Trophoblast cell (in vitro differentiated cells and primary cell): ENCODE measurements around the gene HOXB6.
A peak's percentile ranks its signal among the peaks of the same experiment; 100 is the strongest.

Experiments
- DNase-seq, 2 donors: peaks; one replicate each; pipeline ENCODE4 v3.0.0-alpha.2; 2016
- H2AFZ ChIP-seq: 2 replicates; pipeline ENCODE4 v1.6.1; 2013; ENCODE audit warnings: low read length, moderate library complexity, mild to moderate bottlenecking; ENCODE audit not compliant: insufficient read depth, poor library complexity
- H2AK5ac ChIP-seq: 2 replicates; pipeline ENCODE4 v1.6.1; 2013; ENCODE audit warnings: mild to moderate bottlenecking, low read length
- H2BK120ac ChIP-seq: 2 replicates; pipeline ENCODE4 v1.6.1; 2013; ENCODE audit warnings: low read length, mild to moderate bottlenecking, moderate library complexity; ENCODE audit not compliant: insufficient read depth, poor library complexity
- H2BK12ac ChIP-seq: 2 replicates; pipeline ENCODE4 v1.6.1; 2013; ENCODE audit warnings: mild to moderate bottlenecking, low read length, moderate library complexity
- H2BK5ac ChIP-seq: 2 replicates; pipeline ENCODE4 v1.6.1; 2013; ENCODE audit warnings: low read length, low read depth, moderate library complexity, mild to moderate bottlenecking; ENCODE audit not compliant: poor library complexity
- H3K14ac ChIP-seq: 2 replicates; pipeline ENCODE4 v1.6.1; 2013; ENCODE audit warnings: mild to moderate bottlenecking, low read length
- H3K18ac ChIP-seq: 2 replicates; pipeline ENCODE4 v1.6.1; 2013; ENCODE audit warnings: mild to moderate bottlenecking, low read length
- H3K23ac ChIP-seq: 2 replicates; pipeline ENCODE4 v1.6.1; 2013; ENCODE audit warnings: low read length
- H3K27ac ChIP-seq: 2 replicates; pipeline ENCODE4 v1.5.1; 2013; ENCODE audit warnings: low read depth, mild to moderate bottlenecking, inconsistent platforms, low read length, moderate library complexity
- H3K27me3 ChIP-seq: 2 replicates; pipeline ENCODE4 v1.6.1; 2013; ENCODE audit warnings: inconsistent platforms, mild to moderate bottlenecking, low read length, moderate library complexity; ENCODE audit not compliant: insufficient read depth
- H3K36me3 ChIP-seq, 2 experiments: 1 replicate in 1 of 2; 2 replicates in 1 of 2; pipeline ENCODE4 v1.6.1; 2013; ENCODE audit warnings: low read length in 2 of 2, mild to moderate bottlenecking in 2 of 2, moderate library complexity in 1 of 2; ENCODE audit not compliant: insufficient read depth in 2 of 2, control insufficient read depth in 1 of 2
- H3K4ac ChIP-seq: 2 replicates; pipeline ENCODE4 v1.6.1; 2013; ENCODE audit warnings: low read depth, mild to moderate bottlenecking, low read length, moderate library complexity
- H3K4me1 ChIP-seq, 2 experiments: 1 replicate in 1 of 2; 2 replicates in 1 of 2; pipeline ENCODE4 v1.6.1; 2013; ENCODE audit warnings: low read length in 2 of 2, mild to moderate bottlenecking in 2 of 2, moderate library complexity in 1 of 2; ENCODE audit not compliant: insufficient read depth in 2 of 2, control insufficient read depth in 1 of 2
- H3K4me2 ChIP-seq: 2 replicates; pipeline ENCODE4 v1.6.1; 2013; ENCODE audit warnings: inconsistent platforms, mild to moderate bottlenecking, low read length, moderate library complexity
- H3K4me3 ChIP-seq: 2 replicates; pipeline ENCODE4 v1.5.1; 2013; ENCODE audit warnings: mild to moderate bottlenecking, low read depth, low read length, inconsistent platforms
- H3K79me1 ChIP-seq: one replicate; pipeline ENCODE4 v1.6.1; 2013; ENCODE audit warnings: low read length
- H3K79me2 ChIP-seq: 2 replicates; pipeline ENCODE4 v1.6.1; 2013; ENCODE audit warnings: low read length, mild to moderate bottlenecking; ENCODE audit not compliant: control insufficient read depth, insufficient read depth, poor library complexity
- H3K9ac ChIP-seq: 2 replicates; pipeline ENCODE4 v1.6.1; 2013; ENCODE audit warnings: mild to moderate bottlenecking, low read length
- H3K9me3 ChIP-seq: 2 replicates; pipeline ENCODE4 v1.6.1; 2013; ENCODE audit warnings: low read depth, mild to moderate bottlenecking, control low read depth, inconsistent platforms, low read length; ENCODE audit not compliant: insufficient read depth
- H4K12ac ChIP-seq: 2 replicates; pipeline ENCODE4 v1.6.1; 2013; ENCODE audit warnings: low read depth, mild to moderate bottlenecking, low read length, moderate library complexity
- H4K8ac ChIP-seq: 2 replicates; pipeline ENCODE4 v1.6.1; 2013; ENCODE audit warnings: low read depth, mild to moderate bottlenecking, low read length, moderate library complexity
- H4K91ac ChIP-seq: one replicate; pipeline ENCODE4 v1.6.1; 2013; ENCODE audit warnings: low read depth, mild to moderate bottlenecking, low read length, moderate library complexity
- WGBS: extraction: QIAGEN DNeasy Blood & Tissue Kit; methylation state at CpG from one replicate; pipeline ENCODE4 v1.1.7; 2013; ENCODE audit warnings: missing lambda C conversion rate; ENCODE audit not compliant: insufficient read length, insufficient coverage; ENCODE audit errors: extremely low coverage; 5-methylcytosine and 5-hydroxymethylcytosine counted together

Gene HOXB6

GRCh38 chr17:48579760-48580554 lies 24.8 kb downstream of the HOXB6 start:
- Histone ChIP-seq H3K9me3 (no peaks in the 10 kb centered on the region), H4K8ac (no peak overlapping the region), H3K36me3 (peaks cover 5 to 6% of the 10 kb centered on the region in 2 experiments), H4K91ac (no peak overlapping the region), H3K79me2 (peaks cover 10% of the 10 kb centered on the region), H3K27me3 (peaks cover 3% of the 10 kb centered on the region), H3K4me3 (no peak overlapping the region), H3K18ac (no peak overlapping the region), H3K14ac (no peak overlapping the region), H3K4me1 (peaks cover 28 to 29% of the 10 kb centered on the region in 2 experiments), H2BK12ac (no peak overlapping the region), H4K12ac (no peak overlapping the region), H3K9ac (no peak overlapping the region), H2AFZ (no peak overlapping the region), H3K27ac (no peak overlapping the region), H2AK5ac (no peak overlapping the region), H3K23ac (no peak overlapping the region), H3K79me1 (peaks cover 23% of the 10 kb centered on the region), H2BK120ac (no peak overlapping the region), H3K4me2 (no peak overlapping the region), H2BK5ac (no peak overlapping the region), H3K4ac (no peak overlapping the region)
- WGBS = no CpG with 5 or more reads among the region's 26 CpGs
- no peak for DNase-seq

GRCh38 chr17:48579471-48579759 lies 25.4 kb downstream of the HOXB6 start:
- Histone ChIP-seq H3K79me1 (peaks cover 21% of the 10 kb centered on the region), H3K4me1 (peaks cover 27 to 28% of the 10 kb centered on the region in 2 experiments), H3K9me3 (no peaks in the 10 kb centered on the region), H3K4ac (no peak overlapping the region), H2BK120ac (no peak overlapping the region), H3K27ac (no peak overlapping the region), H2AFZ (no peak overlapping the region), H3K4me3 (no peak overlapping the region), H4K91ac (no peak overlapping the region), H2BK12ac (no peak overlapping the region), H2BK5ac (no peak overlapping the region), H3K36me3 (peaks cover 5 to 6% of the 10 kb centered on the region in 2 experiments), H3K9ac (no peak overlapping the region), H3K14ac (no peak overlapping the region), H3K79me2 (peaks cover 10% of the 10 kb centered on the region), H3K18ac (no peak overlapping the region), H4K8ac (no peak overlapping the region), H3K4me2 (peak overlapping the region; percentile 73), H4K12ac (no peak overlapping the region), H2AK5ac (no peak overlapping the region), H3K27me3 (peaks cover 3% of the 10 kb centered on the region), H3K23ac (no peak overlapping the region)
- no peak for DNase-seq
- WGBS = no CpG with 5 or more reads among the region's 7 CpGs

DNA sequence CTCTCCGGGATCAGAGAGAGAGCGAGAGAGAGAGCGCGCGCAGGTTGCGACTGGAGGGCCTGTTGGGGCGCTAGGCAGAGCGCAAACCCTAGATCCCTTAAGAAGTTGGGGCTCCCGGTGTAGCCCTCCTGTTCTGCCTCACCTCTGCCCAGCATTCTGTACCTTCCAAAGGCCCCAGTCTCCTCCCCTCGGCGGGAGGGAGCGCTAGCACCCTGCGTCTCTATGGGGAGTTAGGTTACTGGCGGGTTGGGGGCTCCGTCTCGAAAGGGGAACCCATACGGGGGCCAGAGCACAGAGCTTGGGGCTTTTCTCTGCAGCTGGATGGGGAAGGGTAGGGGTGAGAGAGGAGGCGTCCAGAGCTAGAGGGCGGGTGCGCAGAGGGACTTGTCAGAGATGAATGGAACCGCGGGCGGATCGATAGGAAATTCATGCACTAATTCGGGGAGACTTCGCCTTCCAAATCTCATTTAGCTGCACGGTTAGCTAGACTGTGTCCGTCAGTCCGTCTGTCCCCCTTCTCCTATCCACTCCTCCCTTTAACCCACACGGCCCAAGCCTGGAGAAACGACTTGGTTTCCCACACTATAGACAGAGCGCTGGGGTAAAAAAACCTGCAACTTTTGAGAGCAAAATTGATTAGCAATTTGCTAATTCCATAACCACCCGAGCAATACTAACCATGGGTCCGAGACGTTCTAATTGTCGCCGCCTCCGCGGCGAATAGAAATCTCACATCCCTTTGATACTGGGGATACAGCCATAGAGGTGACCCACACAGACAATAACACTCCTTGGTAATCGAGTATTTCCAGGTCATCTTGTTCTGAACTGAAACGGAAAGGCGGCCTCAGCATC lies 25.9 kb downstream of the HOXB6 start:
- Histone ChIP-seq H3K4me1 (peaks cover 28 to 29% of the 10 kb centered on the region in 2 experiments), H3K14ac (peak overlapping the region; percentile 87), H3K9me3 (no peaks in the 10 kb centered on the region), H3K9ac (peak overlapping the region; percentile 18), H3K18ac (peak overlapping the region; percentile 81), H3K79me1 (peaks cover 21% of the 10 kb centered on the region), H3K4me3 (peak overlapping the region; percentile 70), H3K36me3 (peaks cover 5 to 6% of the 10 kb centered on the region in 2 experiments), H3K27ac (no peak overlapping the region), H2BK120ac (peak overlapping the region; percentile 27), H3K79me2 (peaks cover 10% of the 10 kb centered on the region), H2BK5ac (peak overlapping the region; percentile 58), H2AK5ac (peak overlapping the region; percentile 10), H3K4ac (peak overlapping the region; percentile 35), H2BK12ac (no peak overlapping the region), H3K27me3 (no peaks in the 10 kb centered on the region), H3K4me2 (peak overlapping the region; percentile 73), H4K8ac (peak overlapping the region; percentile 88), H4K91ac (peak overlapping the region; percentile 97), H2AFZ (peak overlapping the region; percentile 47), H4K12ac (peak overlapping the region; percentile 78), H3K23ac (no peak overlapping the region)
- WGBS = no CpG with 5 or more reads among the region's 43 CpGs
- no peak for DNase-seq

- Histone ChIP-seq H3K36me3 (peaks cover 5 to 6% of the 10 kb centered on the region in 2 experiments), H3K27me3 (no peaks in the 10 kb centered on the region), H4K91ac (peak within 1 kb of the TSS; percentile 97), H3K14ac (peak within 1 kb of the TSS; percentile 87), H3K27ac (peak within 1 kb of the TSS; percentile 1), H4K8ac (peak within 1 kb of the TSS; percentile 88), H3K4me3 (peak within 1 kb of the TSS; percentile 72), H3K4me2 (peak within 1 kb of the TSS; percentile 90), H3K9me3 (no peaks in the 10 kb centered on the region), H3K9ac (peak within 1 kb of the TSS; percentile 18), H2AFZ (peak within 1 kb of the TSS; percentile 62), H2BK120ac (peak within 1 kb of the TSS; percentile 70), H3K18ac (peak within 1 kb of the TSS; percentile 81), H2BK5ac (peak within 1 kb of the TSS; percentile 58), H2AK5ac (peak within 1 kb of the TSS; percentile 63), H3K79me2 (peaks cover 10% of the 10 kb centered on the region), H3K79me1 (peaks cover 21% of the 10 kb centered on the region), H3K23ac (no peak within 1 kb of the TSS), H3K4me1 (peaks cover 28 to 33% of the 10 kb centered on the region in 2 experiments), H4K12ac (peak within 1 kb of the TSS; percentile 78), H3K4ac (peak within 1 kb of the TSS; percentile 70), H2BK12ac (peak within 1 kb of the TSS; percentile 79)
- no CpG with 5 or more reads among the region's 58 CpGs for WGBS
- DNase-seq = peak; percentile 63 to 70
These were observed 26.7 kb downstream of the HOXB6 start, which contains the start of gene HOXB4 for GRCh38 chr17:48577946-48578615. HOXB4 (minus strand) TSS chr17:48578350; CDS start chr17:48578319, 31 bp downstream.
